Measurements from ENCODE around the gene SLC25A19.
A peak's percentile ranks its signal among the peaks of the same experiment; 100 is the strongest.

The SLC25A19 gene

DNA sequence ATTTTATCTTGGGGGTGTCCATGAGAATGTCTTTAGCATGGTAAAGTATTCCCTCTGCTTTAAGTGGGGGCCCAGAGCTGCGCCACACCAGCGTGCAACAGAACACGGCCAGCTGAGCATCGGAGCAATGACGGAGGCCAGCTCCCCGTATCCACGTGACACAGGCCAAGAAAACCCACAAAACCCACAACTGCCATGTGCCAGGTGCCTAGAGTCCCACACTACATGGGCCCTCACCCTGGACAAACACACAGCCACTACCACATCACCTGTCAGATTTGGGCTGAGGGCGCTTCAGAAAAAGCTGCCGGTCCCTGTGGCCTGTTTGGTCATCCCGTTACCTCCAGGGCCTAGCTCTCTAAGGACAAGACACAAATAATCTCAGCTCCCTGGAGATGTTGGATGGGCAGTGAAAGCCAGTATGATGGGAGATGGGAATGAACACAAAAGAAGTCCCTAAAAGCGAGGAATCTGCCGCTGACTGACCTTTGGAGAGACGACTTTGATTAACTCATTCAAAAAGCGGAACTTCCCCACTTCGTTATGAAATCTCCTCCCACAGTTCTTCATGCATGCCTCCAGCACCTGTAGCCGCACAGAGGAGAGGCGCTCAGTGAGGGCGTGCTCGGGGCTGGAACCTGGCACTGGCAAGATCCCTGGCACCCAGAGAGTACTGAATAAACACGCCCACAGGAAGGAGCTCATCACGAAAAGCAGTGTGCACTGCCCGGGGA is 44.9 kb downstream of the SLC25A19 start:
- H3K9me3 ChIP-seq (ENCODE audit: control insufficient read depth in 5 of 5, low read length in 5 of 5): no peaks in the 10 kb centered on the region
- H3K36me3 ChIP-seq (ENCODE audit: control insufficient read depth in 5 of 5, insufficient read depth in 5 of 5, low read length in 5 of 5): peaks cover 0 to 74% (median 73%) of the 10 kb centered on the region in 5 donors
- no peaks in the 10 kb centered on the region for H3K27me3 ChIP-seq (ENCODE audit: control insufficient read depth in 5 of 5, insufficient read depth in 4 of 5, low read length in 5 of 5)
- no peak overlapping the region for H3K9ac ChIP-seq (ENCODE audit: low read length in 5 of 5)
- no peak overlapping the region for H3K27ac ChIP-seq (ENCODE audit: low read depth, low read length)
- H3K4me1 ChIP-seq (ENCODE audit: control insufficient read depth in 5 of 5, insufficient read depth in 5 of 5, low read length in 5 of 5): peaks cover 4 to 17% (median 10%) of the 10 kb centered on the region in 5 donors
- no peak overlapping the region for H3K4me3 ChIP-seq (ENCODE audit: low read depth in 1 of 5, low read length in 5 of 5)

DNA sequence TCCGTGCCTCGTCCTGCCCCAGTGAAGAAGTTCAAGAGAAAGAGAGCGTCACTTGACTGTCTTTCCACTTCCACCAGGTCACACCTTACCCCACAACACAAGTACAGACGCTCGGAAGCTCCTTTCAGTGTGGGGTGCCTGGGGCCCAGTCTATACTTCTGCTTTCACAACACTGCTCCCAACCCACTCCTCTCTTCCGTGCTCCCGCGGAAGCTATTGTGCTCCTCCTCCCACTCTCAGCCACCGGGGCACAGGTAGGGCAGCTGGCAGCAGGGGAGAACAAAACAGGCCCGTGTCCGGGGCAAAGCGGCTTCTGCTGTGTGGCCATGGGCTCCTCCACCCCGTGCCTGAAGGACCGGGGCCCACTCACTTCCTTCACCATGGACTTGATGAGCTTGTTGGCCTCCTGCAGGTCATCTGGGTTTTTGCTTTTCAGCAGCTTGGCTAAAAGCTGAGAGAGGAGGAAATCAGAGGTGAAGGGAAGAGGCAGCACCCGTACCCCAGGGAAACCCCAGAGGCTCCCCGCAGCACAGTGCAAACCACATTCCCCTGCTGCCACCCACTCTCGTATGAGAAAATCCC is 46.7 kb downstream of the SLC25A19 start:
- Histone ChIP-seq H3K27ac (ENCODE audit: low read depth, low read length) (no peak overlapping the region), H3K9me3 (ENCODE audit: control insufficient read depth in 5 of 5, low read length in 5 of 5) (no peaks in the 10 kb centered on the region), H3K9ac (ENCODE audit: low read length in 5 of 5) (no peak overlapping the region), H3K4me1 (ENCODE audit: control insufficient read depth in 5 of 5, insufficient read depth in 5 of 5, low read length in 5 of 5) (peaks cover 4 to 23% (median 17%) of the 10 kb centered on the region in 5 donors), H3K27me3 (ENCODE audit: control insufficient read depth in 5 of 5, insufficient read depth in 4 of 5, low read length in 5 of 5) (no peaks in the 10 kb centered on the region), H3K36me3 (ENCODE audit: control insufficient read depth in 5 of 5, insufficient read depth in 5 of 5, low read length in 5 of 5) (peaks cover 0 to 91% (median 90%) of the 10 kb centered on the region in 5 donors), H3K4me3 (ENCODE audit: low read depth in 1 of 5, low read length in 5 of 5) (no peak overlapping the region)

DNA sequence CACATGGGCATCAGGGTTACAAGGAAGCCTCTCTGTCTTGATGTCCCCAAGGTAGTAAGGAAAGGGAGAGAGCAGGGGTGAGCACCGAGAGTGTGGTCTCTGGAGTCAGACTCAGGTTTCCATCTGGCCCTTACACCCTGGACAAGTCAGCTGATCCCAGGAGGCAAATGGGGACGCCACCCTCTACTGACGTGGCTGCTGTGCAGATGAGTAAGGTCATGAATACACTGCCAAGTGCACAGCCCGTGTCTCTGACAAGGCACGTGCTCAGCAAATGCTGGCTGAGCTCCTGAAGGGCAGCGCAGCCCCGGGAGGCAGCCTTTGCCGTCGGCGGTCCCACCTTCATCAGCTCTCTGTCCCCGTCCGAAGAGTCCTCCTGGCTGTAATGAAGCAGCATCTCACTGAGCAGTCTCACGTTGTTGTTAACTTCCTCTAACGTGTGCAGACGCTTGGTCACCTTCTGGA is 47.2 kb downstream of the SLC25A19 start:
- Histone ChIP-seq H3K4me3 (ENCODE audit: low read depth in 1 of 5, low read length in 5 of 5) (no peak overlapping the region), H3K36me3 (ENCODE audit: control insufficient read depth in 5 of 5, insufficient read depth in 5 of 5, low read length in 5 of 5) (peaks cover 0 to 96% (median 95%) of the 10 kb centered on the region in 5 donors), H3K9me3 (ENCODE audit: control insufficient read depth in 5 of 5, low read length in 5 of 5) (no peaks in the 10 kb centered on the region), H3K27me3 (ENCODE audit: control insufficient read depth in 5 of 5, insufficient read depth in 4 of 5, low read length in 5 of 5) (no peaks in the 10 kb centered on the region), H3K27ac (ENCODE audit: low read depth, low read length) (peak overlapping the region; percentile 65), H3K9ac (ENCODE audit: low read length in 5 of 5) (no peak overlapping the region), H3K4me1 (ENCODE audit: control insufficient read depth in 5 of 5, insufficient read depth in 5 of 5, low read length in 5 of 5) (peaks cover 4 to 26% (median 21%) of the 10 kb centered on the region in 5 donors)

DNA sequence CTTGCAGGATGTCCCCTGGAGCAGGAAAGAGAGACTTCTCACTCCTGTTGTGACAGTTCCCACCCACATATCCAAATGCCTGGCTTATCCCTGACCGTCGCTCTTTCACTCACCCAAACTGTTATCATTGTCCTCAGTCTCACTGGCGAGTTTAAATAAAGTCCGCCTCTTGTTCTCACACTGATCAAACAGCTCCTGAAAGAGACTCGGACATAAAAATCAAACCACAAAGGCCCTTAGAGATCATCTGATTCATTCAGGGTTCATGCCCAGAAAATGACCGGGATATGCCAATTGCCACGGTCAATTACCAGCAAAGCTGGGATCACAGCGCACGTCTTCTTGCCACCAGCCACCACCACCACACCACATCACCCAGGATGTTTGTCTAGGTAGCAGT is 47.7 kb downstream of the SLC25A19 start:
- peaks cover 2 to 100% (median 99%) of the 10 kb centered on the region in 5 donors for H3K36me3 ChIP-seq (ENCODE audit: control insufficient read depth in 5 of 5, insufficient read depth in 5 of 5, low read length in 5 of 5)
- H3K9ac ChIP-seq (ENCODE audit: low read length in 5 of 5): no peak overlapping the region
- no peaks in the 10 kb centered on the region for H3K9me3 ChIP-seq (ENCODE audit: control insufficient read depth in 5 of 5, low read length in 5 of 5)
- no peak overlapping the region for H3K4me3 ChIP-seq (ENCODE audit: low read depth in 1 of 5, low read length in 5 of 5)
- H3K27ac ChIP-seq (ENCODE audit: low read depth, low read length): peak overlapping the region; percentile 65
- H3K4me1 ChIP-seq (ENCODE audit: control insufficient read depth in 5 of 5, insufficient read depth in 5 of 5, low read length in 5 of 5): peaks cover 4 to 26% (median 21%) of the 10 kb centered on the region in 5 donors
- no peaks in the 10 kb centered on the region for H3K27me3 ChIP-seq (ENCODE audit: control insufficient read depth in 5 of 5, insufficient read depth in 4 of 5, low read length in 5 of 5)

DNA sequence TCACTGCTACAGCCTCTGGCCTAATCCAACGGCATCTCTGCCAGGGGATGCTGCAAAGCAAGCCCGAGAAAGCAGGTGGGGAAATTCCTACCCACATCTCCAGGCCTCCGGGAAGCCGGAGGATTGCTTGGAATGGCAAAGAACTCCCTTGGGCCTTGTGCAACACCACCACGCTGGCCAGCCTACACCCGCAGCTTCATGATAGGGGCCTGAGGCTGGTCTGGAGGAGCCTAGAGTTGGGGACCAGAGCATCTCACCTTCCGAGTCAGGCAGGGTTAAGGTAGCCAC is 48.1 kb downstream of the SLC25A19 start:
- H3K4me3 ChIP-seq (ENCODE audit: low read depth in 1 of 5, low read length in 5 of 5): no peak overlapping the region
- peak overlapping the region; percentile 16 for H3K27ac ChIP-seq (ENCODE audit: low read depth, low read length)
- no peaks in the 10 kb centered on the region for H3K27me3 ChIP-seq (ENCODE audit: control insufficient read depth in 5 of 5, insufficient read depth in 4 of 5, low read length in 5 of 5)
- peaks cover 4 to 26% (median 21%) of the 10 kb centered on the region in 5 donors for H3K4me1 ChIP-seq (ENCODE audit: control insufficient read depth in 5 of 5, insufficient read depth in 5 of 5, low read length in 5 of 5)
- H3K9ac ChIP-seq (ENCODE audit: low read length in 5 of 5): peak overlapping the region in 1 of 5 donors; percentile 35
- H3K9me3 ChIP-seq (ENCODE audit: control insufficient read depth in 5 of 5, low read length in 5 of 5): no peaks in the 10 kb centered on the region
- peaks cover 5 to 100% (median 99%) of the 10 kb centered on the region in 5 donors for H3K36me3 ChIP-seq (ENCODE audit: control insufficient read depth in 5 of 5, insufficient read depth in 5 of 5, low read length in 5 of 5)

DNA sequence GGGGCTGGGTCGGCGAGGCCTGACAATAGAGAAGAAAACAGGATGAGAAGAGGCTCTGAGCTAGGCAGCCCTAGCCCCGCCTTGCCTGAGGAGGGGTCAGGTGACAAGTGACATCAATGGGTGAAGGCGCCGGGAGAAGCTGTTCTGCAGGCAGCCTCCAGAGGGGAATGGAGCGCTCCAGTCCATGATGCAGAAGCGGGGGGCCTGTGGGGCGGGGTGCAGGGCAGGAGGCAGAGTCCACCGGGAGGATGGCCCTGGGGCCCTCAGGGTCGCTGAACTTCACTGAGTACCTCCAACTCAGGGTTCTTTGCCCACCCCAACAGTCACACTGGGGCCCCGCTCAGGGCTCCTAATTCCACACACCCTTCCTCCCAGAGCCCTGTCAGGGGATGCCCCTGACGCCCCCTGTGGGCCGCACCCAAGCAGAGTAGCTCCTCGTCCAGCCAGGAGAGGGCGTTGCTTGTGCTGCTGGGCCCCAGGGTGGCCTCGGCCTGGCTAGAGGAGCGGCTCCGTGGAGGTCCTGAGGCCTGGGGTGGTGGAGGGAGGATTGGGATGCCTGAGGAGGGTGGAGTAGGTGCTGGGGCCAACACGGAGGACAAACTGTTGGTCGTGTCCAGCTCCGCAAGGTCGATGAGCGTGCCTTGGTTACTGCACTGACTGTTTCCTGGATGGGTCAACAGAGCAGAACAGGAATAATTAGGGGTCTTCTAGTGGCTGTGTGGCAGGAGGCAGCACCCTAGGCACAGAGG is 48.7 kb downstream of the SLC25A19 start:
- H3K4me1 ChIP-seq (ENCODE audit: control insufficient read depth in 5 of 5, insufficient read depth in 5 of 5, low read length in 5 of 5): peaks cover 4 to 26% (median 21%) of the 10 kb centered on the region in 5 donors
- peak overlapping the region; percentile 16 for H3K27ac ChIP-seq (ENCODE audit: low read depth, low read length)
- H3K36me3 ChIP-seq (ENCODE audit: control insufficient read depth in 5 of 5, insufficient read depth in 5 of 5, low read length in 5 of 5): peaks cover 5 to 100% (median 98%) of the 10 kb centered on the region in 5 donors
- H3K27me3 ChIP-seq (ENCODE audit: control insufficient read depth in 5 of 5, insufficient read depth in 4 of 5, low read length in 5 of 5): no peaks in the 10 kb centered on the region
- no peaks in the 10 kb centered on the region for H3K9me3 ChIP-seq (ENCODE audit: control insufficient read depth in 5 of 5, low read length in 5 of 5)
- peak overlapping the region in 1 of 5 donors; percentile 35 for H3K9ac ChIP-seq (ENCODE audit: low read length in 5 of 5)
- H3K4me3 ChIP-seq (ENCODE audit: low read depth in 1 of 5, low read length in 5 of 5): no peak overlapping the region

DNA sequence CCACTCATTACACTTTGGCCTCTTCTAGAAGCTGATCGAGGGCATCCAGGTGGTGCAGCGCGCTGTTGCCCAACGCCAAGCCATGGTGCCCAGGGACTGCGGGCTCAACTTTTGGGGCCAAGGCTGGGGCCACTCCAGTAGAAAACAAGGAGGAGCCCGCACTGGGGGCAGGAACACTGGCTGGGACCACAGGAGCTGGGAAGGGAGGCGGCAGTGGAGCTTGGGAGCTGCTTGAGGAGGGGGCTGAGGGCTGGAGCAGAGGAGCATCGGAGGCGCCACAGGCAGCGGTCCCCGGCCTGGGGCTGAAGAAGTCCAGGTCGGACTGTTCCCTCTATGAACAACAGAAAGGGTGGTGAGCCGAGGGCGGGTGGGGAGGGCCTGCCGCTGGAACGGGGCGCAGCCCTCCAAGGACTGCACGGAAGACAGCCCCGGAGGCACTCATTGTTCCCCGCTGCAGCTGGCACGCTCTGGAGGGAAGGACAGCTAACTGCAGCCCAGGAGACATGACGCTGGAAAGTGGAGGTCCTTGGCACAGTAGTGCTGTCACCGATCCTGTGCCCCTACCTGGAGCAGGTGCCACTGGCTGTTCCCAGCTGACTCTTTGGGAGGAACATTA is 49.3 kb downstream of the SLC25A19 start:
- no peaks in the 10 kb centered on the region for H3K9me3 ChIP-seq (ENCODE audit: control insufficient read depth in 5 of 5, low read length in 5 of 5)
- H3K36me3 ChIP-seq (ENCODE audit: control insufficient read depth in 5 of 5, insufficient read depth in 5 of 5, low read length in 5 of 5): peaks cover 10 to 100% (median 98%) of the 10 kb centered on the region in 5 donors
- H3K27ac ChIP-seq (ENCODE audit: low read depth, low read length): no peak overlapping the region
- H3K4me1 ChIP-seq (ENCODE audit: control insufficient read depth in 5 of 5, insufficient read depth in 5 of 5, low read length in 5 of 5): peaks cover 4 to 26% (median 21%) of the 10 kb centered on the region in 5 donors
- no peak overlapping the region for H3K9ac ChIP-seq (ENCODE audit: low read length in 5 of 5)
- H3K4me3 ChIP-seq (ENCODE audit: low read depth in 1 of 5, low read length in 5 of 5): no peak overlapping the region
- no peaks in the 10 kb centered on the region for H3K27me3 ChIP-seq (ENCODE audit: control insufficient read depth in 5 of 5, insufficient read depth in 4 of 5, low read length in 5 of 5)

DNA sequence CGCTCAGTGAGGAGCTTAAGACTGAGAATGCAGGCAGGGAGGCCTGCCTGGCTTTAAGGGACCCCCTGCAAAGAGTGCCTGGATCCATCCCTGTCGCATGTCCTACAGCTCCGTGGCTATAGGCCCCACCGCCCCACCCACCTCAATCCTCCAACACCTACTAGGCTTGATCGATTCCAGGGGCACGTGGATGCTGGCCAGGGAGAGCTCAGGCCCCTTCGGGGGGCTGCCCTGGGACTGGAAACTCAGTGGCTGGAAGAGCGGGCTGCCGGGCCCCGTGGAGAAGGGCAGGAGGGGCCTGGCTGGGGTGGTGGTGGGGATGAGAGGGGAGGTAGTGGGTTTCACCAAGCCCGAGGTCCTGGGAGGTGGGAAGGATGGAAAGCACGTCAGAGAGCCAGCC is 50.0 kb downstream of the SLC25A19 start:
- H3K4me1 ChIP-seq (ENCODE audit: control insufficient read depth in 5 of 5, insufficient read depth in 5 of 5, low read length in 5 of 5): peaks cover 4 to 26% (median 21%) of the 10 kb centered on the region in 5 donors
- no peak overlapping the region for H3K27ac ChIP-seq (ENCODE audit: low read depth, low read length)
- H3K27me3 ChIP-seq (ENCODE audit: control insufficient read depth in 5 of 5, insufficient read depth in 4 of 5, low read length in 5 of 5): no peaks in the 10 kb centered on the region
- no peak overlapping the region for H3K4me3 ChIP-seq (ENCODE audit: low read depth in 1 of 5, low read length in 5 of 5)
- peaks cover 10 to 100% (median 98%) of the 10 kb centered on the region in 5 donors for H3K36me3 ChIP-seq (ENCODE audit: control insufficient read depth in 5 of 5, insufficient read depth in 5 of 5, low read length in 5 of 5)
- H3K9me3 ChIP-seq (ENCODE audit: control insufficient read depth in 5 of 5, low read length in 5 of 5): no peaks in the 10 kb centered on the region
- H3K9ac ChIP-seq (ENCODE audit: low read length in 5 of 5): no peak overlapping the region

DNA sequence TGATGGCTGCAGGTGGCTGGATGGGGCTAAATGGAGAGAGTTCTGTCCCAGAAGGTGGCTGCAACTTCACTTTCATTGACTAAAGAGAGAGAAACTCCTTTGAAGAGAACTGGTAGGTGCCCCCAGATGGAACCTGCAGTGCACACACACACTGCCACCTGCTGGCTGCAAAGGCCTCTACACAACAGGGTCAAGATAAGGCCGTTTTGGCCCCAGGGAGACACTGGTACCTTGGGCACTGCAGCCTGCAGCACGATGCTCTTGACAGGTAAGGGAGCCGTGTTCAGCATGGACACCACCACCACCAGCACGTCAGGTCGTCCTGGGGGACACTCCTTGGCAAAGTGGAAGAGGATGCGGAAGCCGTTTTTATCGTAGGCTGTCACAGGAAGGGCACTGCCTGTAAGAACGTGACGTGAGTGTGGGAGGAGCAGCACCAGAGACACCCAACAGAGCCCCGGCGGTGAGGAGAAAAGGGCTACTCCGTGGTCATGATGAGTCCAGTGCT is 50.5 kb downstream of the SLC25A19 start:
- Histone ChIP-seq H3K27me3 (ENCODE audit: control insufficient read depth in 5 of 5, insufficient read depth in 4 of 5, low read length in 5 of 5) (no peaks in the 10 kb centered on the region), H3K4me3 (ENCODE audit: low read depth in 1 of 5, low read length in 5 of 5) (peak overlapping the region in 1 of 5 donors; percentile 17), H3K4me1 (ENCODE audit: control insufficient read depth in 5 of 5, insufficient read depth in 5 of 5, low read length in 5 of 5) (peaks cover 2 to 26% (median 21%) of the 10 kb centered on the region in 5 donors), H3K27ac (ENCODE audit: low read depth, low read length) (no peak overlapping the region), H3K9me3 (ENCODE audit: control insufficient read depth in 5 of 5, low read length in 5 of 5) (no peaks in the 10 kb centered on the region), H3K36me3 (ENCODE audit: control insufficient read depth in 5 of 5, insufficient read depth in 5 of 5, low read length in 5 of 5) (peaks cover 10 to 97% (median 95%) of the 10 kb centered on the region in 5 donors), H3K9ac (ENCODE audit: low read length in 5 of 5) (no peak overlapping the region)
